ENCODE data around the gene SPTBN5. TPM values are rescaled to one million over a fixed set of nuclear protein-coding genes. Genes with fewer than 3 reads are reported as not detected.

Gene SPTBN5
- total RNA-seq, 1 experiment from 2014 or later: 3.2 TPM

GRCh38 chr15:41874736-41875135 is 19.1 kb downstream of the SPTBN5 start:
- ChIA-PET CTCF (no interaction called here), POLR2A (ENCODE audit: low non-redundant PET) (no interaction called here)
- TF ChIP-seq CTCF (conservative IDR thresholded peaks at IDR 0.05; ENCODE audit: low read depth, low read length) (no peak), EZH2 (IDR thresholded peaks at IDR 0.05; ENCODE audit: borderline replicate concordance, low read depth, low read length, poor library complexity, severe bottlenecking) (no peak)
- Histone ChIP-seq H3K27me3 (replicated peaks; ENCODE audit: insufficient read depth, low read depth, low read length, poor library complexity) (no peaks in the 10 kb centered on the region), H3K9me3 (ENCODE audit: low read depth, low read length, poor library complexity, severe bottlenecking) (no peaks in the 10 kb centered on the region), H3K27ac (ENCODE audit: low read depth, low read length, poor library complexity, severe bottlenecking) (no peak overlapping the region), H3K4me3 (ENCODE audit: low read depth, low read length, poor library complexity, severe bottlenecking) (no peak overlapping the region), H3K4me1 (ENCODE audit: insufficient read depth, low read length, poor library complexity, severe bottlenecking) (no peaks in the 10 kb centered on the region), H3K36me3 (ENCODE audit: insufficient read depth, low read length, poor library complexity, severe bottlenecking) (no peaks in the 10 kb centered on the region)
- BruUV-seq (replicated peaks): no TSS peak
- no peak for DNase-seq (ENCODE audit: low spot score)
- intact Hi-C loops (cut with micrococcal nuclease; ENCODE audit: unreplicated experiment): no loop called here

DNA sequence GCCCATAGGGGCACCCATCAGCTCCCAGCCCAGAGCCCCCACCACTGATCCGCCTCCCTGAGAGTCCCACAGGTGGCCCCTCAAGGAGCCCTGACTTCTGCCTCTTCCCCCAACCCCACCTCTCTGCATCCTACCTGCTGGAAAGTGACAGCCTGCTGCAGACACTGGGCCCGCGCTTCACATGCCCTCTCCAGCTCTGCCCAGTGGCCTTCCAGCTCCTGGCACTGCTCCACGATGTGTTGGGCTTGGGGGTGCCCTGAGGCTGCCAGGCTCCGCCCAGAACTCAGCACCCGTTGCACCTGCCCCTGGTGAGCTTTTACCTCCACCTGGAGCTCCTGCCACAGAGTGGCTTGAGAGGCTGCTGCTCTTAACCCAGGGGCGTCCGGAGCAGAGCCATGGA is 20.1 kb downstream of the SPTBN5 start:
- DNase-seq (ENCODE audit: low spot score): no peak
- Histone ChIP-seq H3K4me1 (ENCODE audit: insufficient read depth, low read length, poor library complexity, severe bottlenecking) (no peaks in the 10 kb centered on the region), H3K4me3 (ENCODE audit: low read depth, low read length, poor library complexity, severe bottlenecking) (no peak overlapping the region), H3K36me3 (ENCODE audit: insufficient read depth, low read length, poor library complexity, severe bottlenecking) (no peaks in the 10 kb centered on the region), H3K27ac (ENCODE audit: low read depth, low read length, poor library complexity, severe bottlenecking) (no peak overlapping the region), H3K9me3 (ENCODE audit: low read depth, low read length, poor library complexity, severe bottlenecking) (no peaks in the 10 kb centered on the region), H3K27me3 (replicated peaks; ENCODE audit: insufficient read depth, low read depth, low read length, poor library complexity) (no peaks in the 10 kb centered on the region)
- TF ChIP-seq EZH2 (IDR thresholded peaks at IDR 0.05; ENCODE audit: borderline replicate concordance, low read depth, low read length, poor library complexity, severe bottlenecking): no peak
- TF ChIP-seq CTCF (conservative IDR thresholded peaks at IDR 0.05; ENCODE audit: low read depth, low read length): no peak
- ChIA-PET POLR2A (ENCODE audit: low non-redundant PET) (no interaction called here), CTCF (no interaction called here)
- intact Hi-C loops (cut with micrococcal nuclease; ENCODE audit: unreplicated experiment): no loop called here
- BruUV-seq (replicated peaks): no TSS peak

GRCh38 chr15:41872166-41872747 is 21.6 kb downstream of the SPTBN5 start:
- Histone ChIP-seq H3K4me3 (ENCODE audit: low read depth, low read length, poor library complexity, severe bottlenecking) (no peak overlapping the region), H3K9me3 (ENCODE audit: low read depth, low read length, poor library complexity, severe bottlenecking) (no peaks in the 10 kb centered on the region), H3K27me3 (replicated peaks; ENCODE audit: insufficient read depth, low read depth, low read length, poor library complexity) (no peaks in the 10 kb centered on the region), H3K36me3 (ENCODE audit: insufficient read depth, low read length, poor library complexity, severe bottlenecking) (no peaks in the 10 kb centered on the region), H3K4me1 (ENCODE audit: insufficient read depth, low read length, poor library complexity, severe bottlenecking) (no peaks in the 10 kb centered on the region), H3K27ac (ENCODE audit: low read depth, low read length, poor library complexity, severe bottlenecking) (no peak overlapping the region)
- ChIA-PET POLR2A (ENCODE audit: low non-redundant PET) (no interaction called here), CTCF (no interaction called here)
- DNase-seq (ENCODE audit: low spot score): no peak
- no TSS peak for BruUV-seq (replicated peaks)
- intact Hi-C loops (cut with micrococcal nuclease; ENCODE audit: unreplicated experiment): no loop called here
- TF ChIP-seq CTCF (conservative IDR thresholded peaks at IDR 0.05; ENCODE audit: low read depth, low read length) (no peak), EZH2 (IDR thresholded peaks at IDR 0.05; ENCODE audit: borderline replicate concordance, low read depth, low read length, poor library complexity, severe bottlenecking) (no peak)

All from A673 (cell line).